PC-3 (cell line): ENCODE data around the gene TBC1D13.

Source experiments
- CTCF ChIP-seq: fragments of 300-600 bp; sonication (generic); conservative IDR thresholded peaks from 2 replicates; pipeline ENCODE4 v1.5.1; 2017; ENCODE audit warnings: antibody characterized with exemption, low read depth, mild to moderate bottlenecking, low read length
- EZH2 ChIP-seq: fragments of 300-600 bp; sonication (generic); IDR thresholded peaks from one replicate; pipeline ENCODE4 v1.6.1; 2017; ENCODE audit warnings: antibody characterized with exemption, mild to moderate bottlenecking, low read length; ENCODE audit not compliant: unreplicated experiment
- EZH2phosphoT487 ChIP-seq: fragments of 300-600 bp; sonication (generic); IDR thresholded peaks from 2 replicates; pipeline ENCODE4 v1.6.1; 2018; ENCODE audit warnings: mild to moderate bottlenecking, antibody characterized with exemption, low read length, borderline replicate concordance

- no peak for TF ChIP-seq EZH2phosphoT487
- TF ChIP-seq CTCF: no peak
- TF ChIP-seq EZH2: no peak
Observed at GRCh38 chr9:128800061-128800460, 13.0 kb downstream of the TBC1D13 start.
